Stomach (tissue), 19 donors: ENCODE data around the gene MYOM1. TPM values are rescaled to one million over a fixed set of nuclear protein-coding genes. Genes with fewer than 3 reads are reported as not detected.
A peak's percentile ranks its signal among the peaks of the same experiment; 100 is the strongest.

Experiments
- DNase-seq, 2 donors: peaks; one replicate each; pipeline versions ENCODE4 v3.0.0 to v3.0.0-alpha.2; 2013 to 2019
- H3K27ac ChIP-seq, 5 donors: fragments of 200-600 bp in 4 of 5; sonication (generic) in 4 of 5; one replicate each; pipeline ENCODE4 v1.5.1; 2013 to 2019; ENCODE audit warnings: mild to moderate bottlenecking in 1 of 5, moderate library complexity in 1 of 5
- H3K27me3 ChIP-seq, 3 donors: fragments of 200-600 bp; sonication (generic); one replicate each; pipeline ENCODE4 v1.5.1; 2017 to 2019; ENCODE audit warnings: mixed run types in 1 of 3
- H3K36me3 ChIP-seq, 4 donors: fragments of 200-600 bp; sonication (generic); 1 replicate in 3 of 4; 2 replicates in 1 of 4; pipeline ENCODE4 v1.5.1; 2016 to 2019
- H3K4me1 ChIP-seq, 4 donors: fragments of 200-600 bp; sonication (generic); one replicate each; pipeline ENCODE4 v1.5.1; 2016 to 2019
- H3K4me3 ChIP-seq, 4 donors: fragments of 200-600 bp; sonication (generic) in 3 of 4; one replicate each; pipeline ENCODE4 v1.5.1; 2016 to 2019; ENCODE audit warnings: mild to moderate bottlenecking in 1 of 4
- H3K9me3 ChIP-seq, 4 donors: fragments of 200-600 bp; sonication (generic); one replicate each; pipeline ENCODE4 v1.5.1; 2016 to 2019
- CTCF ChIP-seq, 7 experiments: fragments of 450-650 bp in 4 of 7; fragments of 200-600 bp in 3 of 7; sonication (generic) in 3 of 7; IDR thresholded peaks; one replicate each; pipeline ENCODE4 v1.5.1; 2016 to 2019; ENCODE audit warnings: antibody characterized with exemption in 7 of 7, control low read depth in 2 of 7, mild to moderate bottlenecking in 1 of 7
- EP300 ChIP-seq: sonication (generic); formaldehyde crosslinking; IDR thresholded peaks from one replicate; pipeline ENCODE4 v1.6.1; 2017; ENCODE audit warnings: antibody characterized with exemption
- POLR2A ChIP-seq, 4 donors: fragments of 450-650 bp; IDR thresholded peaks; one replicate each; pipeline ENCODE4 v1.6.1; 2016; ENCODE audit warnings: antibody characterized with exemption in 4 of 4, control low read depth in 2 of 4, mild to moderate bottlenecking in 1 of 4, moderate library complexity in 1 of 4
- POLR2AphosphoS5 ChIP-seq, 3 donors: sonication (generic); formaldehyde crosslinking; IDR thresholded peaks; one replicate each; pipeline ENCODE4 v1.6.1; 2016; ENCODE audit warnings: antibody characterized with exemption in 3 of 3
- WGBS, 5 donors: extraction: QIAGEN DNeasy Blood & Tissue Kit in 3 of 5; methylation state at CpG; one replicate each; pipeline versions ENCODE4 v1.1.5 to v1.1.7; 2013 to 2018; 5-methylcytosine and 5-hydroxymethylcytosine counted together
- intact Hi-C: fragments of 100-400 bp; cut with DNase I; formaldehyde crosslinking; loops from one replicate; pipeline ENCODE4 v1.15.1; 2023; ENCODE audit warnings: low total_unique reads
- long read RNA-seq, 10 donors: transcript quantifications; one replicate each; lab custom pipeline, GENCODE V29; 2026
- polyA plus RNA-seq, 3 donors: library from polyadenylated mRNA; stranded (reverse); fragments of 200-250 nt; gene quantifications; one replicate each; pipeline ENCODE4 v1.2.3, GENCODE V29; 2013
- total RNA-seq, 5 donors: library from RNA; depleted of rRNA; stranded (reverse); fragments of >200 nt; gene quantifications; one replicate each; pipeline versions ENCODE4 v1.1.0 to v1.2.3, GENCODE V29; 2014 to 2016
- donor health status: healthy with polysubstance abuse.
- donor health status: Bipolar disorder and iron deficiency.
- donor health status: healthy.

Gene MYOM1
- total RNA-seq (10 to 100 TPM in 3 of 5 donors, 1 to 10 TPM in 2; 2.9 to 37.9 (median 12.3) TPM), polyA plus RNA-seq (1 to 10 TPM; 1.2 to 2.9 (median 1.4) TPM)
- long read RNA-seq, donor 1, partial matches to known transcripts, result 20 of 20 reads
- long read RNA-seq, donor 1, other reads (novel, unspliced or antisense), result 0 of 20 reads
- long read RNA-seq, donor 2, partial matches to known transcripts, result 1,224 of 1,239 reads
- long read RNA-seq, donor 2, other reads (novel, unspliced or antisense), result 15 of 1,239 reads
- long read RNA-seq, donor 3, result 0 reads
- long read RNA-seq, donor 4, result 0 reads
- long read RNA-seq, donor 5, result 0 reads
- long read RNA-seq, donor 6, partial matches to known transcripts, result 1,200 of 1,212 reads
- long read RNA-seq, donor 6, other reads (novel, unspliced or antisense), result 12 of 1,212 reads
- long read RNA-seq, donor 7, partial matches to known transcripts, result 14 of 15 reads
- long read RNA-seq, donor 7, other reads (novel, unspliced or antisense), result 0 of 15 reads
- long read RNA-seq, donor 8, result 0 reads
- long read RNA-seq, donor 9, partial matches to known transcripts, result 0 of 1 reads
- long read RNA-seq, donor 9, other reads (novel, unspliced or antisense), result 0 of 1 reads
- long read RNA-seq, donor 10, partial matches to known transcripts, result 10 of 10 reads
- long read RNA-seq, donor 10, other reads (novel, unspliced or antisense), result 0 of 10 reads

GRCh38 chr18:3219631-3220335 lies at the start of gene MYOM1:
TSS of gene MYOM1 (minus strand) at chr18:3219968. CDS start at chr18:3215223, 4,745 bp downstream.
- no peaks in the 10 kb centered on the region for H3K9me3 ChIP-seq
- peaks cover 0 to 6% (median 3%) of the 10 kb centered on the region in 4 donors for H3K36me3 ChIP-seq
- peak in 1 of 2 donors; percentile 40 for DNase-seq
- TF ChIP-seq POLR2AphosphoS5 (IDR thresholded peaks at IDR 0.05) (no peak), CTCF (IDR thresholded peaks at IDR 0.05) (no peak), EP300 (no peak), POLR2A (IDR thresholded peaks at IDR 0.05) (no peak)
- peak within 1 kb of the TSS; percentile 38 to 78 (median 69) for H3K27ac ChIP-seq
- 47 to 66% (median 49%) methylated on average over 9 of the region's 9 CpGs for WGBS, 5 donors
- peaks cover 0 to 38% (median 19%) of the 10 kb centered on the region in 4 donors for H3K4me1 ChIP-seq
- no peaks in the 10 kb centered on the region for H3K27me3 ChIP-seq
- intact Hi-C loops, result no loop called here
- H3K4me3 ChIP-seq, result peak within 1 kb of the TSS in 3 of 4 donors; percentile 12 to 24 (median 17)

GRCh38 chr18:3269241-3269913 lies 49.6 kb upstream of the MYOM1 start:
- H3K4me3 ChIP-seq, result no peak overlapping the region
- DNase-seq, result no peak
- WGBS, 5 donors, result 79 to 89% (median 86%) methylated on average over 4 of the region's 4 CpGs
- intact Hi-C loops, result no loop called here
- no peaks in the 10 kb centered on the region for H3K9me3 ChIP-seq
- TF ChIP-seq POLR2AphosphoS5 (IDR thresholded peaks at IDR 0.05) (no peak), POLR2A (IDR thresholded peaks at IDR 0.05) (no peak), CTCF (IDR thresholded peaks at IDR 0.05) (no peak), EP300 (no peak)
- no peaks in the 10 kb centered on the region for H3K27me3 ChIP-seq
- peaks cover 49 to 79% (median 66%) of the 10 kb centered on the region in 4 donors for H3K4me1 ChIP-seq
- H3K36me3 ChIP-seq, result peaks cover 11 to 18% (median 18%) of the 10 kb centered on the region in 4 donors
- peak overlapping the region in 2 of 5 donors; percentile 23 for H3K27ac ChIP-seq

- Histone ChIP-seq H3K4me1 (peaks cover 59 to 90% (median 76%) of the 10 kb centered on the region in 4 donors), H3K27ac (peak overlapping the region in 2 of 5 donors; percentile 7 to 23), H3K9me3 (no peaks in the 10 kb centered on the region), H3K4me3 (no peak overlapping the region), H3K36me3 (peaks cover 5 to 7% (median 7%) of the 10 kb centered on the region in 4 donors), H3K27me3 (no peaks in the 10 kb centered on the region)
- TF ChIP-seq CTCF (IDR thresholded peaks at IDR 0.05) (no peak), POLR2AphosphoS5 (IDR thresholded peaks at IDR 0.05) (no peak), POLR2A (IDR thresholded peaks at IDR 0.05) (no peak), EP300 (no peak)
- intact Hi-C loops, result no loop called here
- DNase-seq, result no peak
Measured at GRCh38 chr18:3268306-3268705, 48.5 kb upstream of the MYOM1 start.
